Endothelial cell of umbilical vein (primary cell): Measurements from ENCODE around the gene BCL7A. TPM values are rescaled to one million over a fixed set of nuclear protein-coding genes. Genes with fewer than 3 reads are reported as not detected.

ENCODE experiments used
- BruUV-seq: library from RNA; stranded (reverse); fragments of 400-500 nt; replicated peaks from 2 replicates; lab custom pipeline; 2021; lab: Mats Ljungman, UMichigan
- CTCF ChIA-PET: fragments of 300-600, 350-600 bp; sonication (Branson Sonifier 250); formaldehyde crosslinking; loops from one replicate; lab custom pipeline; 2021; ENCODE audit warnings: antibody characterized with exemption, inconsistent platforms; lab: Charles Lee
- POLR2A ChIA-PET: fragments of 300-600, 350-600 bp; sonication (Branson Sonifier 250); formaldehyde crosslinking; loops from one replicate; lab custom pipeline; 2021; ENCODE audit warnings: antibody characterized with exemption, inconsistent platforms; lab: Charles Lee
- DNase-seq: peaks from one replicate; pipeline ENCODE4 v3.0.0-alpha.2; 2011; ENCODE audit warnings: low read depth, low spot score
- FAIRE-seq: peaks from 2 replicates; lab custom pipeline; 2011; peaks lifted over from hg19 to GRCh38; lab: Jason Lieb, UNC
- H2AFZ ChIP-seq: 2 replicates; pipeline ENCODE4 v1.6.0; 2012; ENCODE audit warnings: low read depth, low read length, control low read depth, inconsistent platforms
- H3K27ac ChIP-seq: 2 replicates; pipeline ENCODE4 v1.5.1; 2011; ENCODE audit warnings: low read depth, mild to moderate bottlenecking, control low read depth, low read length, moderate library complexity; ENCODE audit not compliant: insufficient read depth
- H3K27me3 ChIP-seq, 2 experiments: 2 replicates each; pipeline versions ENCODE4 v1.6.0 to v1.6.1; 2011; ENCODE audit warnings: low read length in 2 of 2, mixed read lengths in 1 of 2; ENCODE audit not compliant: control insufficient read depth in 2 of 2, insufficient read depth in 2 of 2
- H3K36me3 ChIP-seq, 2 experiments: 2 replicates in 1 of 2; 3 replicates in 1 of 2; pipeline ENCODE4 v1.5.1; 2011; ENCODE audit warnings: low read length in 2 of 2, mild to moderate bottlenecking in 1 of 2, moderate library complexity in 1 of 2; ENCODE audit not compliant: control insufficient read depth in 2 of 2, insufficient read depth in 2 of 2; ENCODE audit errors: extremely low read depth in 1 of 2
- H3K4me1 ChIP-seq: 3 replicates; pipeline ENCODE4 v1.5.1; 2011; ENCODE audit warnings: mild to moderate bottlenecking, low read length; ENCODE audit not compliant: control insufficient read depth, insufficient read depth; ENCODE audit errors: extremely low read depth
- H3K4me2 ChIP-seq: 2 replicates; pipeline ENCODE4 v1.6.1; 2011; ENCODE audit warnings: low read length, control low read depth, mixed read lengths; ENCODE audit not compliant: insufficient read depth
- H3K4me3 ChIP-seq, 3 experiments: fragments of 200-600 bp in 1 of 3; sonication (generic), shearing (Covaris generic) in 1 of 3; replicated peaks in 1 of 3; 2 replicates each; pipeline ENCODE4 v1.5.1; 2011 to 2016; ENCODE audit warnings: control low read depth in 3 of 3, low read length in 3 of 3, mild to moderate bottlenecking in 2 of 3, inconsistent platforms in 1 of 3, low read depth in 1 of 3, moderate library complexity in 1 of 3; ENCODE audit not compliant: insufficient read depth in 1 of 3
- H3K79me2 ChIP-seq: 2 replicates; pipeline ENCODE4 v1.6.0; 2012; ENCODE audit warnings: low read length, inconsistent platforms; ENCODE audit not compliant: control insufficient read depth, insufficient read depth
- H3K9ac ChIP-seq: replicated peaks from 2 replicates; pipeline ENCODE3; 2011; ENCODE audit warnings: low read length, control low read depth; ENCODE audit not compliant: insufficient read depth; ENCODE audit errors: extremely low read depth
- H3K9me1 ChIP-seq: replicated peaks from 3 replicates; pipeline ENCODE4 v1.6.0; 2011; ENCODE audit warnings: mild to moderate bottlenecking, low read length; ENCODE audit not compliant: control insufficient read depth, insufficient read depth; ENCODE audit errors: extremely low read depth
- H3K9me3 ChIP-seq: replicated peaks from 2 replicates; pipeline ENCODE4 v1.5.1; 2012; ENCODE audit warnings: low read length, inconsistent platforms; ENCODE audit not compliant: control insufficient read depth, insufficient read depth
- H4K20me1 ChIP-seq: replicated peaks from 2 replicates; pipeline ENCODE3; 2011; ENCODE audit warnings: mild to moderate bottlenecking, low read length; ENCODE audit not compliant: control insufficient read depth, insufficient read depth; ENCODE audit errors: extremely low read depth
- CTCF ChIP-seq, 2 donors: IDR thresholded peaks; 1 replicate in 1 of 2; 2 replicates in 1 of 2; pipeline ENCODE4 v1.5.1; 2011; ENCODE audit warnings: low read length in 2 of 2, mild to moderate bottlenecking in 2 of 2, moderate library complexity in 2 of 2, control low read depth in 1 of 2, inconsistent platforms in 1 of 2, low read depth in 1 of 2; ENCODE audit not compliant: insufficient read depth in 1 of 2; ENCODE audit errors: extremely low read depth in 1 of 2
- JUN ChIP-seq: IDR thresholded peaks from 2 replicates; pipeline ENCODE4 v1.6.1; 2011; ENCODE audit warnings: borderline replicate concordance, low read depth; ENCODE audit not compliant: insufficient read length, insufficient read depth
- MAX ChIP-seq: IDR thresholded peaks from 2 replicates; pipeline ENCODE4 v1.6.1; 2011; ENCODE audit not compliant: insufficient read depth, insufficient read length
- dilution Hi-C: fragments of 300-500 bp; cut with MboI; formaldehyde crosslinking; loops from one replicate; pipeline ENCODE4 v1.15.0; 2019; ENCODE audit warnings: low sequenced_read_pairs; ENCODE audit not compliant: extremely low pct_ligation_motif_present
- intact Hi-C: fragments of 100-400 bp; cut with micrococcal nuclease; formaldehyde crosslinking; loops from one replicate; pipeline ENCODE4 v1.10.0; 2022
- polyA plus RNA-seq, 4 experiments: library from polyadenylated mRNA; depleted of rRNA in 3 of 4; stranded (reverse) in 3 of 4; unstranded in 1 of 4; fragments of >200 nt; gene quantifications; 2 replicates each; pipeline versions ENCODE4 v1.2.1 to v1.2.3, GENCODE V29; 2011 to 2012; ENCODE audit warnings: missing spikeins in 1 of 4
- total RNA-seq: library from RNA; stranded (reverse); gene quantifications from 2 replicates; pipeline ENCODE4 v1.2.3, GENCODE V29; 2021

BCL7A gene
- total and polyA plus RNA-seq, 2 donors (not counting 3 experiments of a cell fraction or from before 2014, with no cell fraction given): 9.7 to 11.1 TPM

GRCh38 chr12:122067966-122068365, 46.3 kb downstream of the BCL7A start:
- Histone ChIP-seq H3K9me3 (no peaks in the 10 kb centered on the region), H3K9me1 (no peaks in the 10 kb centered on the region), H3K4me2 (no peak overlapping the region), H3K27ac (no peak overlapping the region), H4K20me1 (no peaks in the 10 kb centered on the region), H3K79me2 (no peaks in the 10 kb centered on the region), H3K27me3 (no peaks in the 10 kb centered on the region), H3K4me3 (no peak overlapping the region), H3K4me1 (peaks cover 33% of the 10 kb centered on the region), H3K9ac (no peak overlapping the region), H3K36me3 (no peaks in the 10 kb centered on the region), H2AFZ (no peak overlapping the region)
- intact Hi-C loops: no loop called here
- dilution Hi-C loops: no loop called here
- ChIA-PET CTCF (interaction anchor here (0.6 to 1.4 kb wide), 3 partner anchors 14 to 56 kb away, joined by 3 to 5 read pairs (median 3); no protein-coding TSS in a partner anchor), POLR2A (interaction anchor here (1.4 kb wide), 1 partner anchor 11 kb away, joined by 6 read pairs; the partner anchor contains the start of gene MLXIP)
- DNase-seq: peak; percentile 76
- FAIRE-seq: no peak
- BruUV-seq: no TSS peak
- no peak for TF ChIP-seq MAX
- no peak for TF ChIP-seq JUN
- TF ChIP-seq CTCF (IDR thresholded peaks at IDR 0.05; ENCODE audit: extremely low read depth in 1 of 2, insufficient read depth in 1 of 2, low read depth in 1 of 2, low read length in 2 of 2): no peak
